Measurements from ENCODE around the gene GON4L.
"Not testable (repeated sequence)": the region's sequence is repeated elsewhere in the genome, so short reads cannot be mapped to it uniquely, and the experiment has no call there.

Gene GON4L

GRCh38 chr1:155867766-155868165 is 10.8 kb upstream of the GON4L start:
- no peak for DNase-seq

- no peak for DNase-seq
Measured at GRCh38 chr1:155864393-155864792, 7.4 kb upstream of the GON4L start.

GRCh38 chr1:155861896-155862295 is 4.9 kb upstream of the GON4L start:
- no peak for DNase-seq

GRCh38 chr1:155860970-155861510 is 4.0 kb upstream of the GON4L start:
- no peak for DNase-seq

GRCh38 chr1:155859881-155860871 is 3.2 kb upstream of the GON4L start:
- peak; percentile 83 for DNase-seq

GRCh38 chr1:155859234-155859829 is 2.3 kb upstream of the GON4L start, which contains the start of gene SYT11:
Gene SYT11, plus strand, starts transcription at chr1:155859567. Its CDS starts 195 bp downstream, at chr1:155859762.
- peak; percentile 97 for DNase-seq

- peak; percentile 63 for DNase-seq
Measured at GRCh38 chr1:155858800-155859233, 1.8 kb upstream of the GON4L start.

GRCh38 chr1:155856257-155856974 is 598 bp downstream of the GON4L start:
- no peak for DNase-seq

GRCh38 chr1:155850345-155850744 is 6.7 kb downstream of the GON4L start:
- DNase-seq = no peak

GRCh38 chr1:155847823-155848529 is 9.0 kb downstream of the GON4L start:
- DNase-seq = no peak

- no peak for DNase-seq
Measured at GRCh38 chr1:155844860-155845421, 12.1 kb downstream of the GON4L start.

- DNase-seq = no peak
Measured at GRCh38 chr1:155840386-155840785, 16.6 kb downstream of the GON4L start.

GRCh38 chr1:155835548-155835947 is 21.5 kb downstream of the GON4L start:
- no peak for DNase-seq

GRCh38 chr1:155834927-155835399 is 22.1 kb downstream of the GON4L start:
- DNase-seq = not testable (repeated sequence)

GRCh38 chr1:155834296-155834926 is 22.6 kb downstream of the GON4L start:
- no peak for DNase-seq

- DNase-seq = no peak
Measured at GRCh38 chr1:155833665-155834295, 23.2 kb downstream of the GON4L start.

GRCh38 chr1:155831279-155831976 is 25.6 kb downstream of the GON4L start:
- DNase-seq = no peak

- DNase-seq = no peak
Measured at GRCh38 chr1:155827450-155827849, 29.6 kb downstream of the GON4L start.

GRCh38 chr1:155816351-155816750 is 40.7 kb downstream of the GON4L start:
- DNase-seq = no peak

GRCh38 chr1:155813672-155814071 is 43.3 kb downstream of the GON4L start:
- no peak for DNase-seq

Measured in activated effector memory CD4-positive, alpha-beta T cell treated with anti-CD3 and anti-CD28 coated beads, Interleukin-2, amount 50 U/mL, for 16 hours (primary cell).